ENCODE measurements around the gene TBL1X.
A peak's percentile ranks its signal among the peaks of the same experiment; 100 is the strongest.

Gene TBL1X

DNA sequence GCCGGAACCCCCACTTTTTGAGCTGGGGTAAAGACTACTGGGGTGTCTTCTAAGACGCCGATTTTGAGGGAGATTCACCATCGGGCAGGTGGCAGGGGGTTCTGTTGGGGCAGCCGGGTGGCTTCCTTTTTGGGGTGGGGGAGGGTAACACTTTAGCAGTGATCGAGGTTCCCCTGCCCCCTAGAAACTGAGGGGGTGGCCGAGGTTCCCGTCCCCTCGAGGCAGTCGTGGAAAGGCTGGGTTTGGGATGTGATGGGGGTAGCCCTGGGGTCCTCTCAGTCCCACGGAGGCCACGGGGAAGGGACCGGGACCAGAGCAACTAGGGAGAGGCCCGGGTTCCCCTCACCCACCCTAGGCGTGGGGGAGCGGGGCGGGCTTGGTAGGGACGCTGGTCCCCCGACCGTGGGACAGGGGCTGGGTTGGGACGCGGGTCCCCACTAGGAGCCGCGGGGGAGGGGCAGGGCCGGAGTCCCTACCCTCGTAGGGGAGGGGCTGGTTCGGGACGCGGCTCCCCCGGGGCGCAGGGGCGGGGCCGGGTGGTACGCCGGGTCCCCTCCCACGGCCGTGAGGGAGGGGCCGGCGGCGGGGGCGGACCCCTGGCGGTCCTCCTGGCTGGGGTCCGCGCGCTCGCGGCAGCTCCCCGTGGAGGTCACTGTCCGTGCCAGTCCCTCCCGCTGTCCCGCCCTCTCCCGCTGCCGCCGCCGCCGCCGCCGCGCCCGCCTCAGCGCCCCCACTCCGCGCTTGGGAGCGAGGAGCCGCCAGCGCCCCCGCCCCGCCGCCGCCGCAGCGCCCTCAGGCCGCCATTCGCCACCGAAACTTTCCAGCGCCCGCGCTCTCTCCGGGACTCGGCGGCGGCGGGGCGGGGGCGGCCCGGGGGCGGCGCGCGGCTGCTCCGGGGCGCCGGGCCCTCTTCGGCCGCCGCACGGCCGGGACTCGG is at the start of gene TBL1X:
TBL1X (plus strand) TSS at position 624 of the 937 bp plus-strand sequence. CDS start 188,529 bp downstream, outside the sequence.
- TF ChIP-seq CTCF (IDR thresholded peaks at IDR 0.05; ENCODE audit: borderline replicate concordance, control extremely low read depth, extremely low read depth, insufficient read depth, missing control alignments): no peak
- in situ Hi-C loops (cut with MboI; ENCODE audit: low sequenced_read_pairs, unreplicated experiment): loop anchor here (25.0 kb wide), 1 partner anchor 248 kb away; no protein-coding TSS in a partner anchor
- DNase-seq (ENCODE audit: low spot score): peak; percentile 66

GRCh38 chrX:9416562-9417348 is 48.1 kb upstream of the TBL1X start:
- TF ChIP-seq CTCF (IDR thresholded peaks at IDR 0.05; ENCODE audit: borderline replicate concordance, control extremely low read depth, extremely low read depth, insufficient read depth, missing control alignments): no peak
- no peak for DNase-seq (ENCODE audit: low spot score)
- in situ Hi-C loops (cut with MboI; ENCODE audit: low sequenced_read_pairs, unreplicated experiment): no loop called here

- no peak for DNase-seq (ENCODE audit: low spot score)
- in situ Hi-C loops (cut with MboI; ENCODE audit: low sequenced_read_pairs, unreplicated experiment): no loop called here
- TF ChIP-seq CTCF (IDR thresholded peaks at IDR 0.05; ENCODE audit: borderline replicate concordance, control extremely low read depth, extremely low read depth, insufficient read depth, missing control alignments): no peak
These were observed 46.6 kb upstream of the TBL1X start for GRCh38 chrX:9418262-9418661.

GRCh38 chrX:9420275-9421265 is 44.3 kb upstream of the TBL1X start:
- in situ Hi-C loops (cut with MboI; ENCODE audit: low sequenced_read_pairs, unreplicated experiment): no loop called here
- no peak for DNase-seq (ENCODE audit: low spot score)
- no peak for TF ChIP-seq CTCF (IDR thresholded peaks at IDR 0.05; ENCODE audit: borderline replicate concordance, control extremely low read depth, extremely low read depth, insufficient read depth, missing control alignments)

DNA sequence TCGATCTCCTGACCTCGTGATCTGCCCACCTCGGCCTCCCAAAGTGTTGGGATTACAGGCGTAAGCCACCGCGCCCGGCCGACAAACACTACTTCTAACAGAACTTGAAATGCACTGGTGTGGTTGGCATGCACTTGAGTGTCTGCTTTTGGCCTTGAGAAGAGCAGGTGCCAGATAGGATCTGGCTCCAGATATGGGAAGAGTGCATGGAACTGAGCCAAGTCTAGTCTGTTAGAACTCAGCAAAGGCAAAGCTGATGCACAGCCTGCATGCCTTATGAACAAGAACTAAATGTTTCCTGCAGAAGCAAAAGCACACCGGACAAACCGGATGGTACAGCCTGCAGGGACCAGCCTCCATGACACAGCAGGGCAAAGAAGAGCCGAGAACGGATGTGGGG is 35.1 kb upstream of the TBL1X start:
- TF ChIP-seq CTCF (IDR thresholded peaks at IDR 0.05; ENCODE audit: borderline replicate concordance, control extremely low read depth, extremely low read depth, insufficient read depth, missing control alignments): no peak

More for the DNA sequence above, 35.1 kb upstream of the TBL1X start:
- in situ Hi-C loops (cut with MboI; ENCODE audit: low sequenced_read_pairs, unreplicated experiment): no loop called here
- no peak for DNase-seq (ENCODE audit: low spot score)
